ENCODE measurements around the gene RNF212.

- TF ChIP-seq CTCF (conservative IDR thresholded peaks at IDR 0.05; ENCODE audit: low read depth, low read length) (no peak), EZH2 (IDR thresholded peaks at IDR 0.05; ENCODE audit: borderline replicate concordance, low read depth, low read length, poor library complexity, severe bottlenecking) (no peak)
Measured at GRCh38 chr4:1084796-1085403, 28.5 kb downstream of the RNF212 start.
